Upper lobe of right lung (tissue), 1 donor: ENCODE measurements around the gene CPB1. TPM values are rescaled to one million over a fixed set of nuclear protein-coding genes. Genes with fewer than 3 reads are reported as not detected.

ENCODE experiments used
- ATAC-seq: fragments of 200-7000 bp; cut with Tn5 transposase; one replicate; pipeline ENCODE4 v1.9.1; 2020; ENCODE audit warnings: mild to moderate bottlenecking, moderate library complexity
- DNase-seq: peaks from one replicate; pipeline ENCODE4 v3.0.0-alpha.2; 2020
- H3K27ac ChIP-seq: fragments of 200-600 bp; one replicate; pipeline ENCODE4 v1.8.0; 2022
- H3K27me3 ChIP-seq: fragments of 200-600 bp; one replicate; pipeline ENCODE4 v1.8.0; 2022; ENCODE audit warnings: mild to moderate bottlenecking
- H3K36me3 ChIP-seq: fragments of 200-600 bp; one replicate; pipeline ENCODE4 v1.8.0; 2022
- H3K4me1 ChIP-seq: fragments of 200-600 bp; one replicate; pipeline ENCODE4 v1.8.0; 2022
- H3K4me3 ChIP-seq: fragments of 200-600 bp; one replicate; pipeline ENCODE4 v1.8.0; 2022; ENCODE audit warnings: mild to moderate bottlenecking
- H3K9me3 ChIP-seq: fragments of 200-600 bp; one replicate; pipeline ENCODE4 v1.8.0; 2022
- CTCF ChIP-seq: fragments of 200-600 bp; IDR thresholded peaks from one replicate; pipeline ENCODE4 v1.8.0; 2022; ENCODE audit warnings: antibody characterized with exemption
- intact Hi-C: fragments of 100-400 bp; cut with DNase I; formaldehyde crosslinking; loops from one replicate; pipeline ENCODE4 v1.11.0; 2022
- total RNA-seq: library from RNA; stranded (reverse); fragmentation: NEBNext Ultra II Directional; extraction: Animal tissue kit (Norgen Biotek cat#: 25700); gene quantifications from one replicate; pipeline ENCODE4 v1.2.1, GENCODE V29; 2021
- donor health status: DM: no; HTN: yes; CAD: no; lungs with severe emphysema.

The CPB1 gene
- total RNA-seq, 1 donor from 2014 or later, result 6.9 TPM

GRCh38 chr3:148800414-148800813, 27.2 kb upstream of the CPB1 start:
- Histone ChIP-seq H3K4me1 (no peaks in the 10 kb centered on the region), H3K4me3 (no peak overlapping the region), H3K9me3 (no peaks in the 10 kb centered on the region), H3K27ac (no peak overlapping the region), H3K27me3 (no peaks in the 10 kb centered on the region), H3K36me3 (no peaks in the 10 kb centered on the region)
- no peak for TF ChIP-seq CTCF
- intact Hi-C loops, result no loop called here
- DNase-seq, result no peak
- ATAC-seq, result no peak

GRCh38 chr3:148809835-148810234, 17.8 kb upstream of the CPB1 start:
- TF ChIP-seq CTCF, result no peak
- Histone ChIP-seq H3K36me3 (no peaks in the 10 kb centered on the region), H3K27me3 (no peaks in the 10 kb centered on the region), H3K4me3 (no peak overlapping the region), H3K4me1 (no peaks in the 10 kb centered on the region), H3K9me3 (no peaks in the 10 kb centered on the region), H3K27ac (no peak overlapping the region)
- DNase-seq (no peak), ATAC-seq (no peak)
- intact Hi-C loops, result no loop called here

DNA sequence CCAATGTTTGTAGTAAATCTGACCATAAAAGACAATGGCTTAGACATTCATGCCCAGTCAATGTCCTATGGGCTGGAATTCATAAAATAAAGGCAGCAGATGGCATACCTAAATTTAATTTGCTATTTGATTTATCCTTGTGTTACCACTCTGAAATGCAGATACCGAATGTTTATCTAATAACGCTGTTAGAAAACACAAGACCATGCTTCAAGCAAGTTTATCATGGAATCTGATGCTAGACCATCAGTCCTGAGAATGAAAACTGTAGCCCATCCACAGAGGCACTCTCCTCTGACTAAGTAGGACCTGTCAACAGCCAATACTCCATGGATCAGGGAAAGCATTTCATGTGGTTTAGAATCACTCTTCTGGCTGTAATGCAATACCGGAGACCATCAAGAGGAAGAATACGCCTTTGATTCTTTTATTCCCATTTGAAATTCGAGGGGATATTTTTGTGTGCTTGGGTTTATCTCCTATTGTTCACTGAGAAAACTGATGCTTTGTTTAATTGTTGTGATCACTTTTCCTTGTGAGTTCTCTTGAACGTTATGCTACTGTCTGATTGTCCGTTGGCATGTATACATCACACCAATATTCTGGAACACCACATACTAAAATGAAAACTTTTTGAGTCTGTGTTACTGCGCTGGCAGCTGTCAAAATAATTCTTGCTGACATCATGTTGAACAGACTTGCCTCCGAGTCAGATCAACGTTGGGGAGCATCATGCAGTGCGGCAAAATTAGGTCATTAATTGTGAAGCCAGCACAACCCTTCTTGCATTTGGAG, 12.1 kb upstream of the CPB1 start:
- no peaks in the 10 kb centered on the region for H3K9me3 ChIP-seq
- DNase-seq (no peak), ATAC-seq (no peak)
- no peak overlapping the region for H3K27ac ChIP-seq
- no peaks in the 10 kb centered on the region for H3K4me1 ChIP-seq
- no peaks in the 10 kb centered on the region for H3K27me3 ChIP-seq
- intact Hi-C loops, result no loop called here
- no peak for TF ChIP-seq CTCF
- H3K4me3 ChIP-seq, result no peak overlapping the region
- no peaks in the 10 kb centered on the region for H3K36me3 ChIP-seq

DNA sequence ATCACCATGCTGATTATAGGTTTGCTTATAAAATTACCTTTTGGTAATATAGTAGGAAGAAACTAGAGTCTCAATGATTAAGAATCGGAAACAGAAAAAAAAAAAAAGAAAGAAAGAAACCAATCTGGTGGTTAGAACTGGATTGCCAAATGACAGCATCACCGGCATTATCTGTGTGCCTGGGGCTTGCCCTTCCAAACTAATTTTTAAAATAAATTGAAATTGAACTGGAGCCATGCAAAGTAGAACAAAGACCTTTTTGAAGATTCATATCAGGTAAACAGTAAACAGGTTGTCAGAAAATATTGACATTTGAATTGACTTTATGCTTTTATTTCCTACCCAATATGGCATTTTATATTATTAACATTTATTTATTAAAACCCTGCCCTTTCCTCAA, 11.2 kb upstream of the CPB1 start:
- intact Hi-C loops, result no loop called here
- no peaks in the 10 kb centered on the region for H3K27me3 ChIP-seq
- DNase-seq, result no peak
- H3K36me3 ChIP-seq, result no peaks in the 10 kb centered on the region
- no peak overlapping the region for H3K4me3 ChIP-seq
- no peak for TF ChIP-seq CTCF
- no peaks in the 10 kb centered on the region for H3K4me1 ChIP-seq
- H3K27ac ChIP-seq, result no peak overlapping the region
- ATAC-seq, result no peak
- no peaks in the 10 kb centered on the region for H3K9me3 ChIP-seq

DNA sequence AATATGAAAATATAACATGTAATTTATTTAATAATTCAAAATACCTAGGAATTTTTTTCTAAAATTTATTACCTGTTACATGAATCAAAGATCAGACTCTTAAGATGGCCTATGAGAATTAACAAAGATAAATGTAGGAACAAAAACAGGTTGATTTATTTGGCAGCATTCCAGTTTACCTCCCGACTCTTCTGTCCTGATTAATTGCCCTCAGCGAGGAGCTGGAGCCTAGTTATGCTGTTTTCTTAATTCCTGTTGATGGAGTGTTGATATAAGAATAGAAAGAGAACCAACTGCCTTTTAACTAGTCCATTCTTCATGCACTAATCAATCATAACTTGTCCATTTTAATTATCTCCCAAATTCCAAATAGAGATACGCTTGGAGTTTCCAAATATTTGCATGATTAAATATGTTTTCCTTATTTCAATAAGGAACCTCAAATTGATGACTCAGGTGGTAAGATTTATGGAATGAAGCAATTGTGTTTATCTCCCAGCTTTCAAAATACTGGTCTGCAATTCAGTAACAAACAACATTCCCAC, 10.6 kb upstream of the CPB1 start:
- Histone ChIP-seq H3K9me3 (no peaks in the 10 kb centered on the region), H3K27ac (no peak overlapping the region), H3K27me3 (no peaks in the 10 kb centered on the region), H3K4me3 (no peak overlapping the region), H3K4me1 (no peaks in the 10 kb centered on the region), H3K36me3 (no peaks in the 10 kb centered on the region)
- ATAC-seq, result no peak
- TF ChIP-seq CTCF, result no peak
- intact Hi-C loops, result no loop called here
- no peak for DNase-seq
